Posterior cingulate gyrus (tissue), 11 donors: ENCODE data around the gene TMED7.
A peak's percentile ranks its signal among the peaks of the same experiment; 100 is the strongest.
"Not testable (repeated sequence)": the region's sequence is repeated elsewhere in the genome, so short reads cannot be mapped to it uniquely, and the experiment has no call there.

Experiments used
- DNase-seq, 10 donors: peaks; one replicate each; pipeline versions ENCODE4 v3.0.0 to v3.0.0-alpha.2; 2020 to 2021; ENCODE audit warnings: mixed read lengths in 3 of 10
- intact Hi-C: fragments of 100-400 bp; cut with DNase I; formaldehyde crosslinking; loops from one replicate; pipeline ENCODE4 v1.15.1; 2023

The TMED7 gene

DNA sequence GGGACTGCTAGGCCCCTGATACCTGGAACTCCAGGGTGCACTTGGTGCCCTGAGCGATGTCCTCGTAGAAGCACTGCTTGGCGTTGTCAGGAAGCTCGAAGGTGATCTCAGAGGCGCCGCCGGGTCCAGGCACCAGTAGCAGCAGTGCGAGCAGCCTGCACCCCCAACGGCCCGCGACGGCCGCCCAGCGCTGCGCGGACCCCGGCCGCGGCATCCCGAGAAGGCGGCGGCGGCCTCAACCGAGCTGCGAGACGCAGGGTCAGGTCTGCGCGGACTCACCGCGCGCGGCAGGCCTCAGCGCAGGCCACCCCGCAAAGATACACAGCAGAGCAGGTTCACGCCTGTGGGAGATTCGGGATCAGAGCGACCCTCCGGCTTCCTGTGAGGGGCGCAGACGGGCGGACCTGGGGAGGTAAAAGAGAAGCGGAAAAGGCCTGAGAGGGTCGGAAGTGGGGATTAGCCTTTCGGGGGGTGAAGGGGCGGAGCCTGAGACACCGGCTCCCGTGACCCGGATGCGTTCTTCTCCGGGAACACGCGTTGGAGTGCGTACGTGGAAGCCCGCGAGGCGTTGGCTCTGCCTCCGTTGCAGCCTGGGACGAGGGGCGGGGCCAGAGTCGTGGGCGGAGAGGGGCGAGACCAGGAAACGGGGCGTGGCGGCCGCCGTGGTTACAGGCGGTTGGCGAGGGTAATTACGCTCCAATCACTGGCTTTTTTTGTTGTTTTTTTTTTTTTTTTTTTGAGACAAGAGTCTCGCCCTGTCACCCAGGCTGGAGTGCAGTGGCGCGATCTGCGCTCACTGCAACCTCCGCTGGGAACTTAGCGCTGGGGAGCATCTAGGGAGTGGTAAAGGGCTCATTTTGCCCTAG, at the start of gene TMED7:
Gene TMED7, minus strand, starts transcription at position 458 of the 866 bp plus-strand sequence. Its CDS starts 244 bp downstream, at position 214.
- DNase-seq = peak; percentile 99 to 100 (median 99)
- intact Hi-C loops = loop anchor here (1.0 to 10.0 kb wide), 3 partner anchors 23 to 215 kb away; partner anchors contain the start of genes AP3S1, ATG12, FEM1C and TICAM2

DNA sequence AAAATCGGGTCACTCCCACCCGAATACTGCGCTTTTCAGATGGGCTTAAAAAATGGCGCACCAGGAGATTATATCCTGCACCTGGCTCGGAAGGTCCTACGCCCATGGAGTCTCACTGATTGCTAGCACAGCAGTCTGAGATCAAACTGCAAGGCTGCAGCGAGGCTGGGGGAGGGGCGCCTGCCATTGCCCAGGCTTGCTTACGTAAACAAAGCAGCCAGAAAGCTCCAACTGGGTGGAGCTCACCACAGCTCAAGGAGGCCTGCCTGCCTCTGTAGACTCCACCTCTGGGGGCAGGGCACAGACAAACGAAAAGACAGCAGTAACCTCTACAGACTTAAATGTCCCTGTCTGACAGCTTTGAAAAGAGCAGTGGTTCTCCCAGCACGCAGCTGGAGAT, 48.9 kb upstream of the TMED7 start:
- intact Hi-C loops, DNase-seq: not testable (repeated sequence)

DNA sequence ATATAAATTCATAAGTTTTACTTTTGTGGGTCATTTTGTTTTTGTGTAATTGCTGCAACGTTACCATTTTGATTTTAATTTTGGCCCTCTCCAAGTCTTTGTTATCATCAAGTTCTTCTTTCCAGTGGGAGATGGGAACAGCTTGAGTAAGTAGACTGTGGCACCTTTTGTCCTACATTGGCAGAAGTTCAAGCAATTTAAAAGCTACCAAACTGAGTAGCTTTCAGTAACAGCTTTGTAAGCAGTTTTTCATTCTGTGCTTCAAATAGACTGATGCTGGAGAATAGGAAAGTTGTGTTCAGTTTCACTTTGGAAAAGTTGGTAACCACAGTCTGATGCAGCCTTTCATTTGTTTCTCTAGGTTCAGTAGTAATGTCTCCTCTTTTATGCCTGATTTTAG, 47.8 kb upstream of the TMED7 start:
- no peak for DNase-seq
- intact Hi-C loops = no loop called here

DNA sequence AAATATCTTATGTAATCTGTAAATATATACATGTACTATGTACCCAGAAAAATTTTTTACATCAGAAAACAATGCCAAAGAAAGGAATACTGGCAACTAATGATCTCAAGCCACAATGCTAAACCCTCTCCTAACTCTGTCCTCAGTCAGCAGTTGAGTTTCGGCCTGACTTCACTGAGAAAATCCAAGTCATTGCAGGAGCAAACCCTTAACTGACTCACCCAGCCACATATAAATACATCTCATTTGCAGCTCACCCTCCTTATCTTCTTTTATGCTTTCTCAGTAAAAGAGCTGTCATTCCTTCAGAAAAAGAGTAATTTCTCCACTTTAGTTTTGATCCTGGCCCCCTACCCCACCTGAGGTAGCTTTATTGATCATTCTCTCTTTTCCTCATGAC, 46.1 kb upstream of the TMED7 start:
- intact Hi-C loops = no loop called here
- DNase-seq = no peak

DNA sequence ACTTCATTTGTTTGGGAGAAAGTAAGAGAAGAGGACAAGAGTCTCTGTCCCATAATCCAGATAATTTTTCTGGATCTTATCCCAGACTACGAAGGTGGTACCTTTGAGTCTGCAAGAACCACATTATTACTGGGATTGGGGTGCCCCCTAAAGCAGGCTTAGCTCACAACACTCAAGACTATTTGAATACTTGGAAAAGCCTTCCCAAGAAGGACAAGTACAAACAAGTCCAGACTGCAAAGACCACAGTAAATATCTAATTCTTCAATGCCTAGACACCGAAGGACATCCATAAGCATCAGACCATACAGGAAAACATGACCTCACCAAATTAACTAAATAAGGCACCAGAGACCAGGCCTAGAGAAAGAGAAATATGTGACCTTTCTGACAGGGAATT, 40.2 kb upstream of the TMED7 start:
- no peak for DNase-seq
- intact Hi-C loops = no loop called here

DNA sequence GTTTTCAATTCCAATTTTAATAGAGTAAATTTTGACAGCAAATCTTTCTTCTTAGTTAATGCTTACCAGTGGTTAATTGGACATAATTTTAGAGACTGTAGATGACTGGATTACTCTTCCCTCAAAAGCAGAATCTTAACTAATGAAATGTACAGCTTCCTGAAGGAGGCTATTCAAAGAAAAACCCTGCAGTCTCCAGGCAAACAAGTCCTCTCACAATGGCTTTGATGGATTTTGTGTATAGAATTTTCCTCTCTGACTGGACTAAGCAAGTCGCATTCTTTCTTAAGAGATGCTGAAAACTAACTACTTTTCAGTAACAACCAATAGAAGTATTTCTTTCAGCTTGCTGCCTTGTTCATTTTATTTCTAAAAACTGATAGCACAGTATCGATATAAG, 35.7 kb upstream of the TMED7 start:
- no peak for DNase-seq
- intact Hi-C loops = no loop called here

DNA sequence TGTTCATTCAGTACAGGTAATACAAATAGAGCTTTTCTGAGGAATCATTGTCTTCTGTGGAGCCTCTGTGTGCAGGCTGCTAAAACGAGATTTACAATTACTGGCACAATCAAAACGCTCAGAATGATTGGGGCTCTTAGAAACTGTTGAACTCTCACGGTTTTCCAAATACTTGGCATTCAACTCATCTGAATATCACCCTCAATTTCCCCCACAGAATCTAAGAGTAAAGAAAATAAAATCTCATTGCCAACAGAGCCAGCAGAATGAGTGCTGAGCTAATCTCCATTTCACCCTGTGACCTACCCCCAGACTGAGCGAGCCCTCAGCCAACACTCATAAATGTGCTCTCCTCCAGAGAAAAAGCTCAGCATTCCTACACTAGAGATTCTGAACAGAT, 35.3 kb upstream of the TMED7 start:
- intact Hi-C loops = no loop called here
- no peak for DNase-seq

DNA sequence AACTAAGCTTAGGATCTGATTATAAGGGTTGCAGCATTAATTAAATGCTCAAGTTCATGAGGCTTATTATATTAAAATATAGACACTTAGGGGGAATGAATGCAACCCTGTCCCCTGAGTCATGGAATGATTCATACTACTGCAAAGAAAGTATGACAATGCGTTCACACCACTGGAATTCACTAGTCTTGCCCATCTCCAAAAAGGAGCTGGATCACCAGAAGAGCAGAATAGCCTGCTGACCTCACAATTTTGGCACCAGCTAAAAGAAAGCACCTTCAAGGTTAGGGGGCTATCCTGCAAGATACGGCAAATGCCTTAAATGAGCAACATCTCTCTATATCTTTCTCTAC, 32.0 kb upstream of the TMED7 start:
- intact Hi-C loops = no loop called here

DNA sequence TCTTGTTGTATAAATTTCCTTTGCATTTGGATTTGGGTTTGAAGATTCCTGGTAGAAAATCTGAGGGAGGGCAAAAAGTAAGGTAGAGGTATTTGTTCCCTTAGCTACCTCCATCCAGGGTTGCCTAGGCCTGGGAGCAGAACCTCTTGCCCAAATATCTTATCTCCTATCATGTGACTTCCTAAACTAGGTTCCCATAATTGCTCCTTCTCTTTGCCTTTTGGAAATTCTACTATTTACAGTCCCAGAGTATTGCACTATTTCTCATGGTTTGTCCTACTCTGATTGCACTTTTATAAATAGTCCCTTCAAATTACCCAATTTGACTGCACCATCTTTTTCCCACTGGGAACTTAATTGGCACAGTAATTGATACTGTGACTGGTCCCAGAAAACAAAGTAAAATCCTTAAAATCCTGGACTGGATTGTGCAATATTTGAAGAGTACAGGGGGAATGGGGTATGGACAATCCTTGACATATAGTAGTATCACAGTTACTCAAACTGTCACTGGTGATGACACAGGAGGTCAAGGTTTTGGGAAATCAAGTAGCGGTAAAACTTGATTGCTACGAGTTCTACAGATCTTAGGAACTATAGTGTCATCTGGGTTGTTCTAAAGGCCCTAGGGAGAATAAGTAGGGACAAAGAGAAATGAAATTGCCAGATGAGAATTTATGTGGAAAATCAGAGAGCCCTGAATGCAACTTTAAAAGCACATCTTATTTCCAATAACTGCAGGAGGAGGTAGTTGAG, 31.5 kb upstream of the TMED7 start:
- intact Hi-C loops = no loop called here
- no peak for DNase-seq

More for the DNA sequence above, 32.0 kb upstream of the TMED7 start:
- DNase-seq = no peak

DNA sequence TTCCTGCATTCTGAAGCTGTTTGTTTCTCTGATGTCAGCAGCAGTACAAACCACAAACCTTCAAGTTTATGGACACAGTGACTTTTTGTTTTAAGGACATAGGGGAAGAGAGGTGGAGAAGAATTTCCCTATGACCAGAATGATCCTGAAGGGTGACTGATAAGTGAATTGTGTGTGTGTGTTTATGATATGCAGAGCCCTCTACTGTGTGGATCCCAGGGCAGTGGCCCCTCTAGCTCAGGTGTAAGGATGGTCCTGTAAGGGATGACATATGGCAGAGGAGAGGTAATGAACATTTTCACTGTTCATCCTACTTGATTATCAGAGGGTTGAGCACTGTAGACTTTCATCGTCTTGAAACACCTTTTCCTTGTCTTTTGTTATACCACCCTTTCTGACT, 30.6 kb upstream of the TMED7 start:
- DNase-seq = no peak
- intact Hi-C loops = no loop called here

DNA sequence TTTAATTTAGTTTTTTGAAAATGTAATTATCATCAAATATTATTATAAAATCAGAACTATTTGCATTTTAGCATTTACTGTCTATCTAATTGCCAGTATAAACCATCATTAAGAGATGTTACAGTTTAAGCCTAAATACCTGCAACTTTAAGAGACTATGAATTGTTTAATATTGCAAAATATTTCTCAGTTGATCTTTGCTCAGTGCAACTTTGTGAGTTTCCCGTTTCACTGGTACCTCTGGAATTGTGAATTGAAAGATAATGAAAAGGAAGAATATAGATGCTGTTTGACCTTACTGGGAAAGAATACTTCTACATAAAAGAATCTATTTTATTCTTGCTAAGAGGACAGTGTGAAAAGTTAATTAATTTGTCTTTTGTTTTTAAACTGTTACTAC, 30.2 kb upstream of the TMED7 start:
- intact Hi-C loops = no loop called here
- DNase-seq = no peak

DNA sequence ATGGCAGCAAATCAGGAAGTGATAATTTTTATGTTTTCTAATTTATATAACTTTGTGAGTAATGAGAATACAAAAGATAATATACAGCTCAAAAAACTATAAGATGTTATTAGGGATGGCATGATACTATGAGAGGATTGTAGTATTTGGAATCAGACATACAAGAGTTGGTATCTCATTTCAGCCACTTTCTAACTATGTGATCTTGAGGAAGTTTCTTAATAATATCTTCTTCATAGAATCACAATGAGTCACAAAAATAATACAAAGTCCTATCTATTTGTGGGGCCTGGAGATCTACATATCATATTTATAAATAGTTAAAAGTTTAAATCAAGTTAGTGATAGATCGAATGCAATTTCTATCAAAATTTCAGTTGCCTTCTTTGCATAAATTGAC, 23.7 kb upstream of the TMED7 start:
- intact Hi-C loops = no loop called here
- DNase-seq = no peak

DNA sequence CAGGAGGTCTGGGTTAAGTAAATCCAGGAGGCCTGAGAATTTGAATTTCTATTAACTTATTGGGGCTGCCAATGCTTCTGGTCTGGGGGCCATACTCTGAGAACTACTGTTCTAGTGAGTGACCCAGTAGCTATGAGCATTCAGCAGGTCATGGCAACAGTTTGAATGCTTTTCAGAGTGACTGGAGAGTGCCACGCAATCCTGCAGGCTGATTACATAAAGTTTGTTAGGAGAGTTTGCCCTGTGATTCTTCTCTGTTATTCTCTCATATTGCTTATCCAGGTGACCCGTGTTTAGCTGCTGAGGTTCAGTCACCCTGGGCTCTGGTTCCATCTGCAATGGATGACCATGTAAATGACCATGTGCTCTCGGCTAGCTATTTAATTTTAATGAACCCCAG, 22.2 kb upstream of the TMED7 start:
- DNase-seq = no peak
- intact Hi-C loops = no loop called here

DNA sequence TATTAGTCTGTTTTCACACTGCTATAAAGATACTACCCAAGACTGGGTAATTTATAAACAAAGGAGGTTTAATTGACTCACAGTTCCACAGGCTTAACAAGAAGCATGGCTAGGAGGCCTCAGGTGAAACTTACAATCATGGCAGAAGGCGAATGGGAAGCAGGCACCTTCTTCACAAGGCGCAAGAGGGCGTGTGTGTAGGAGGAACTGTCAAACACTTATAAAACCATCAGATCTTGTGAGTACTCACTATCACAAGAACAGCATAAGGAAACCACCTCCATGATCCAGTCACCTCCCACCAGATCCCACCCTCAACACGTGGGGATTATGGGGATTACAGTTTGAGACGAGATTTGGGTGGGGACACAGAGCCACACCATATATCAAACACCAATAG, 19.6 kb upstream of the TMED7 start:
- DNase-seq, intact Hi-C loops: not testable (repeated sequence)

DNA sequence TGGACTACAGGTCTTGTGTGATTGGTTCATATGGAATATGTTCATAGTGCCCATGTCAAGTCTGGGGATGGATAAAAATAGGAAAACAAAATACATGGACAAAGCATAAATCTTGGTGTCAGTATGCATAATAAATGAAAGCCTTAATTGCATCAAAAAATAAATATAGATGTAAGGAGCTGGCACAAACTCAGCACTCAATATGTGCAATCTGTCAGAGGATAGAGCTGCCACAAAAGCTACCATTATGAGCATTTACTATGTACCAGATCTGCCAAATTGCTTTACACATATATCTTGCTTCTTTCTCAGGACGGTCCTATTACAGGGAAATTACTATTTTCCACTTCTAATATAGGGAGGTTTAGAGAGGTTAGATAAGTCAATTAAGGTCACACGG, 18.2 kb upstream of the TMED7 start:
- intact Hi-C loops = no loop called here
- no peak for DNase-seq

DNA sequence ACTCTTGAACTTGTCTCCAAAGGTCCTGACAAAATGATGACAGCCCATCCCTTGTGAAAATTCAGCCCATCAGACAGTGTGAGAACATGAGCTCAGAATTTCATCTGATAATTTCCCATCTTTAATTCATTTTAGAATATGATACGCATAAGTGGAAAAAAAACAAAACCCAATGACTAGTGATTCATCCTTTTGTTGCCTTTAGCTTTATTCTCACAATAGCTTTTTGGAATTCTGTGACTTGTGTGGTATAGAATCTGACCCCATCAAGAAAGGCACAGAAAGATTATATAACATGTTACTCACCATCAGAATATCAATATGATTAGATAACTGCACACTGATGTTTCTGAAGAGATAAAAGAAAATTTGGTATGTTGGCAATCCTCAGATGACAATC, 16.1 kb upstream of the TMED7 start:
- no peak for DNase-seq
- intact Hi-C loops = no loop called here

DNA sequence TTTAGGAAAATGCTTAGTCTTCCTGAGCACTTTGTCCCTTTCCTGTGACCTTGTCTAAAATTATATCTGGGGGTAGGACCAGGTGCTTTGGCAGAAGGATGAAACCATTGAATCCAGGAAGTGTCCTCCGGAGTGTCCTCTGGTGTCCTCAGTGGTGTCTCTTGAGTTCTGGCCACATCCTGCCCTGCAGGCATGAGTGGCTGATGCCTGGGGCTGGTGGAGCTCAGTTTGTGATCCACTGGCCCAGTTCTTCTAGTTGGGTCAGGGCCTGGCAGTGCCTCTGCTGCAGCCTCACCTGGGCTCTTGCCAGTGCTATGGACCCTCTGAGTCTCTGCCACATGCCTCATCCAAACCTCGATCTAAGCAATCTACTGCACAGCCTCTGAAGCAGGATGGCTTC, 14.4 kb upstream of the TMED7 start:
- no peak for DNase-seq
- intact Hi-C loops = no loop called here

DNA sequence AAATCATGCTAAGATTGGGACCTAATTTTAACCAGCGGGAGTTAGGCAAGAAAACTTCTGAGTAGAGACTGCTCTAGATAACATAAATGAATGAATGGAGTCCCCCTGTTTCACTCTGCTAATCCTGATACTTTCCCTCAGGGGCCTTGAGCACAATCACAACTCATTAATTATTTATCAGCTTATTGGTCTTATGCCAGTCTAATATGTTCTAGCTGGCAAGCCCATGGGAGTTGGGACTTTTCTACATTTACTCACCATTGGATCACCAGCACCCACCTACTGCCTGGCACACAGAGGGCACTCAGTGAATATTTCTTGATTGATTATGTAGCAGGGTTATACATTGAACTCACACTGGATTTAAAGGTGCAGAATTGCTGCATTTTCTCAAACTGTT, 13.5 kb upstream of the TMED7 start:
- intact Hi-C loops = no loop called here
- DNase-seq = no peak

DNA sequence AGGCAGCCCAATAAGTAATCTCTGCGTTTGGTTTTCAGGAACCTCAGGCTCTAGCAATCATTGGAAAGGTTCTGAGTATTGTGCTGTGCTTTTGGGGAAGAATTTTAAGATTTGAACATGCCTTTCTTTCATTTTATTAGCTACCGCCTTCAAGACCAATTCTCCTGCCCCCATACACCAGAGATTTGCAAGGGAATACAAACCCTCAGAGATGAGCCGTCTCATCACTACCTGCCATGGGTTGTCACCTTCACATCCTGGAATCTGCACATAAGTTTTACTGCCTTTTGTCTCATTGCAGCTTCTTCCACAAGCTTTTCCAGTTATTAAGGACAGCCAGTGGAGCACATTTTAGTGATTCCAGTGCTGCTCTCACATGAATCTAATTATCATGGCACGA, 11.7 kb upstream of the TMED7 start:
- no peak for DNase-seq
- intact Hi-C loops = no loop called here

DNA sequence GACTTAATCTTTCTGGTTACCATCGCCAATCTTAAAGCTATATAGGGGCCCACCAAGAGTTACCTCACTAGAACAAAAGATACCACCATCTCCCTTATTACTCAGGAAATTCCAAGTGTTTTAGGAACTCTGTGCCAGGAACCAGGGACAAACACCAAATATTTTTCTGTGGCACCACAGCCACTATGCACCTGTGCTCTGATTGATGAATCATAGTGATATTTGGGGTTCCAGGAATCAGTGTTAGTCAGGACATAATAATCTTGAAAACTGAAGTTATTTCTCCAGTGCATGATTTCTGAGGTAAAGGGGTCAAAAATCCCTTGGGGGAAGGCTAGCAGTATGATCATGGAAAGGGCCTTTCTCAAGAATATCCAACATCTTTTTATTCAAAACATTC, 10.2 kb upstream of the TMED7 start:
- intact Hi-C loops = no loop called here
- no peak for DNase-seq

DNA sequence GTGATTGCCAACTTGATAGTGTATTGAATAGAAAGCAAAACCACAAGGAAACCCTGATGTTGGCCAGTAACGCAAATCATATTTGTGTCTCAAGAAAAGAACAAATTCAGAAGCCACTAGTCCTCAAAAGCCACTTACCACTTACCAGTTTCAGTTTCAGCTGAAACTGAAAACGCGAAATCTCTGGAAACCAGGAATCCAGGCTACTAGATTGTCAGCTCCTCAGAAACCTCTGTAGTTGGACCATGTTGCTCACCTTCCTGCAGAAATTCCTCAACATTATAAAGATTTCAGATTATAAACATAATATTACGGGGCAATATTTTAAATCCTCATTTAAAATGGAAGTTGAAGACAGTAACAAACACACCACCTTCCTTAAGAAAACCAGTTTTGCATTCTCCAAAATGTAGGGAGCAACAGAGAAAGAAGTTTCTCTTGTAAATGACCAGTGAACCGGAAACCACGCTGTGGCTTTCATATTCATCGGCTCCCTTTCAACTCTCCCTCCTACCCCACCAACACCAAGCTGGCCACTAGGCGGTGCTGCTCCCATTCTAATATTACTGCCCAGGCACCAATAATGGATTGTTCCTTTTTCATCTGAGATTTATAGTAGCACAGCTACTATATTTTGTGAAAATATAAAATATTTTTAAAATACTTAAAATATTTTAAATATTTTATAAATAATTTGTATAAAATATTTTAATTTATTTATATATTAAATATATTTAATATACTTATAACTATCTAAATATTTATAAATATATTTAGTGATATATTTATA, 8.7 kb upstream of the TMED7 start:
- peak; percentile 76 to 97 (median 92) for DNase-seq
- intact Hi-C loops = loop anchor here (1.0 kb wide), 2 partner anchors 205 to 434 kb away; no protein-coding TSS in a partner anchor
